UCSD-AML1 (cell line): ENCODE results near the gene MGAT5B.
A peak's percentile ranks its signal among the peaks of the same experiment; 100 is the strongest.
"Not testable (repeated sequence)": the region's sequence is repeated elsewhere in the genome, so short reads cannot be mapped to it uniquely, and the experiment has no call there.

Source experiments
- DNase-seq: peaks from one replicate; lab custom pipeline; 2025; ENCODE audit not compliant: unreplicated experiment; lab: John Stamatoyannopoulos, UW

The MGAT5B gene

GRCh38 chr17:76969598-76970172 is 101.5 kb downstream of the MGAT5B start:
- DNase-seq, result peak; percentile 52

GRCh38 chr17:76970228-76970627 is 102.0 kb downstream of the MGAT5B start:
- not testable (repeated sequence) for DNase-seq

GRCh38 chr17:76972046-76972641 is 103.9 kb downstream of the MGAT5B start:
- DNase-seq, result peak; percentile 23

- no peak for DNase-seq
These were observed 104.8 kb downstream of the MGAT5B start for GRCh38 chr17:76973040-76973439.

- DNase-seq, result no peak
These were observed 106.5 kb downstream of the MGAT5B start for GRCh38 chr17:76974721-76975120.

GRCh38 chr17:76978050-76978449 is 109.8 kb downstream of the MGAT5B start:
- DNase-seq, result not testable (repeated sequence)

- DNase-seq, result no peak
These were observed 113.5 kb downstream of the MGAT5B start for GRCh38 chr17:76981545-76982295.

- DNase-seq, result no peak
These were observed 114.3 kb downstream of the MGAT5B start for GRCh38 chr17:76982408-76983074.

- peak; percentile 31 for DNase-seq
These were observed 115.0 kb downstream of the MGAT5B start for GRCh38 chr17:76983075-76983775.

- no peak for DNase-seq
These were observed 118.2 kb downstream of the MGAT5B start for GRCh38 chr17:76986365-76986764.

- no peak for DNase-seq
These were observed 119.4 kb downstream of the MGAT5B start for GRCh38 chr17:76987486-76988093.

- no peak for DNase-seq
These were observed 120.6 kb downstream of the MGAT5B start for GRCh38 chr17:76988796-76989195.

GRCh38 chr17:76989519-76989918 is 121.3 kb downstream of the MGAT5B start:
- no peak for DNase-seq

GRCh38 chr17:76992891-76993290 is 124.7 kb downstream of the MGAT5B start:
- no peak for DNase-seq

- DNase-seq, result no peak
These were observed 125.4 kb downstream of the MGAT5B start for GRCh38 chr17:76993651-76994050.

- peak; percentile 35 for DNase-seq
These were observed 126.0 kb downstream of the MGAT5B start for GRCh38 chr17:76994237-76994637.

- DNase-seq, result no peak
These were observed 127.3 kb downstream of the MGAT5B start for GRCh38 chr17:76995387-76996105.

- no peak for DNase-seq
These were observed 128.8 kb downstream of the MGAT5B start for GRCh38 chr17:76996741-76997694.

- peak; percentile 57 for DNase-seq
These were observed 129.9 kb downstream of the MGAT5B start for GRCh38 chr17:76997981-76998531.
